DND-41 (cell line): Measurements from ENCODE around the gene COA8.

Experiments
- EZH2 ChIP-seq: IDR thresholded peaks from 3 replicates; pipeline ENCODE4 v1.6.1; 2012; ENCODE audit warnings: borderline replicate concordance, low read depth, mild to moderate bottlenecking, moderate library complexity, low read length, inconsistent platforms; ENCODE audit not compliant: severe bottlenecking
- TF ChIP-seq, protein P1 (sequence below): IDR thresholded peaks from 2 replicates; pipeline ENCODE4 v1.5.1; 2012; ENCODE audit warnings: borderline replicate concordance, low read length, moderate library complexity, mild to moderate bottlenecking; ENCODE audit not compliant: poor library complexity, severe bottlenecking; ENCODE audit errors: extremely low read depth

DNA sequence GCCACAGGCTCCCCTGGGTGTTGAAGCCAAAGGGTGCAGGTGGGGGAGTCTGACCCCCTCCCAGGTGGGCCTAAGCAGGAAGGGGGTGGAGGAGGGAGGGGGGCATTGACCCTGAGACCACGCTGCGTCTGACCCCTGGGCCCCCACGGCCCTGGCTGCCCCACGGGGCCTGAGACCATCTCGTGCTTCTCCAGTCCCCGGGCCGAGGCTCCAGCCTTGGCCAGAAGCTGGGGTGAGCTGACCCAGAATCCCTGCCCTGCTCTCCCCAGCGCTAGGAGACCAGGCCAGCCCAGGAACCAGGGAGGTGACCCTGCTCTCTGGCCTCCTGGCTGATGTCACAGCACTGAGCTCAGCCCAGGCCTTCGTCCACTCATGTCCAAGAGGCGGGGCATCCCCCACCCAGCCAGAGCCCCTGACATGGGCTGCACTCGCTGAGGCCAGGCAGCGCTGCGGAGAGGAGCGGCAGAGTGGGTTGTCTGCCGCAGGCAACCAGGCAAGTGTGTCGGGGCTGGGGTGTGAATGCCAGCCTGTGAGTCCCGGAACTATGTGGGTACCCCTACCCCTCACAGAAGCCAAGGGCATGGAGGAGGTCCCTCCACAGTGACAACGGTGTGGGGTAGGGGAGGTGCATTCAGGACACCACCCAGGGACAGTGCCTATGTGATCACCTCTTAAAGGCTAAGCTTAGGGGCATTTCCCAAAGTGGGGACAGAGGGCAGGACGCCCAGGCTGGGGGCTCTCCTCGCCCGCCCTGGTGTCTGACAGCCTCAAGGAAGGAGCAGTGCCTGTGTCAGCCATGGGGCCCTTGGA is 27.5 kb upstream of the COA8 start:
- TF ChIP-seq, protein P1, sequence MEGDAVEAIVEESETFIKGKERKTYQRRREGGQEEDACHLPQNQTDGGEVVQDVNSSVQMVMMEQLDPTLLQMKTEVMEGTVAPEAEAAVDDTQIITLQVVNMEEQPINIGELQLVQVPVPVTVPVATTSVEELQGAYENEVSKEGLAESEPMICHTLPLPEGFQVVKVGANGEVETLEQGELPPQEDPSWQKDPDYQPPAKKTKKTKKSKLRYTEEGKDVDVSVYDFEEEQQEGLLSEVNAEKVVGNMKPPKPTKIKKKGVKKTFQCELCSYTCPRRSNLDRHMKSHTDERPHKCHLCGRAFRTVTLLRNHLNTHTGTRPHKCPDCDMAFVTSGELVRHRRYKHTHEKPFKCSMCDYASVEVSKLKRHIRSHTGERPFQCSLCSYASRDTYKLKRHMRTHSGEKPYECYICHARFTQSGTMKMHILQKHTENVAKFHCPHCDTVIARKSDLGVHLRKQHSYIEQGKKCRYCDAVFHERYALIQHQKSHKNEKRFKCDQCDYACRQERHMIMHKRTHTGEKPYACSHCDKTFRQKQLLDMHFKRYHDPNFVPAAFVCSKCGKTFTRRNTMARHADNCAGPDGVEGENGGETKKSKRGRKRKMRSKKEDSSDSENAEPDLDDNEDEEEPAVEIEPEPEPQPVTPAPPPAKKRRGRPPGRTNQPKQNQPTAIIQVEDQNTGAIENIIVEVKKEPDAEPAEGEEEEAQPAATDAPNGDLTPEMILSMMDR: no peak
- TF ChIP-seq EZH2: no peak
